Ectodermal cell (in vitro differentiated cells): Measurements from ENCODE around the gene FOXRED1. TPM values are rescaled to one million over a fixed set of nuclear protein-coding genes. Genes with fewer than 3 reads are reported as not detected.

ENCODE experiments used
- H3K27ac ChIP-seq: 2 replicates; pipeline ENCODE4 v1.7.0; 2013; ENCODE audit warnings: mild to moderate bottlenecking, low read depth, low read length; ENCODE audit not compliant: insufficient read depth, poor library complexity, severe bottlenecking
- H3K27me3 ChIP-seq: 2 replicates; pipeline ENCODE4 v1.7.0; 2013; ENCODE audit warnings: mild to moderate bottlenecking, low read length; ENCODE audit not compliant: insufficient read depth, control insufficient read depth, poor library complexity, severe bottlenecking
- H3K36me3 ChIP-seq: one replicate; pipeline ENCODE4 v1.7.0; 2013; ENCODE audit warnings: low read length; ENCODE audit not compliant: control insufficient read depth, insufficient read depth
- H3K4me1 ChIP-seq: one replicate; pipeline ENCODE4 v1.7.0; 2013; ENCODE audit warnings: low read length; ENCODE audit not compliant: control insufficient read depth, insufficient read depth
- H3K4me3 ChIP-seq: 2 replicates; pipeline ENCODE4 v1.7.0; 2013; ENCODE audit warnings: low read depth, low read length, control low read depth; ENCODE audit not compliant: insufficient read depth
- H3K9me3 ChIP-seq: 2 replicates; pipeline ENCODE4 v1.7.0; 2013; ENCODE audit warnings: mild to moderate bottlenecking, low read length, moderate library complexity; ENCODE audit not compliant: control insufficient read depth
- WGBS, 2 experiments: methylation state at CpG; one replicate each; pipeline ENCODE4 v1.1.7; 2013; ENCODE audit warnings: missing lambda C conversion rate in 2 of 2; 5-methylcytosine and 5-hydroxymethylcytosine counted together
- polyA plus RNA-seq, 4 experiments: library from polyadenylated mRNA; stranded (reverse); fragments of 50-300 nt; gene quantifications; one replicate each; pipeline ENCODE4 v1.2.3, GENCODE V29; 2013

Gene FOXRED1
- 61.8 TPM for polyA plus RNA-seq (2013, experiment 1 of 4)
- polyA plus RNA-seq (2013, experiment 2 of 4) = 67.7 TPM
- polyA plus RNA-seq (2013, experiment 3 of 4) = 42.9 TPM
- 44.7 TPM for polyA plus RNA-seq (2013, experiment 4 of 4)

- peak within 1 kb of the TSS; percentile 83 for H3K27ac ChIP-seq
- H3K4me1 ChIP-seq = peaks cover 11% of the 10 kb centered on the region
- 1% methylated on average over 64 of the region's 64 CpGs for WGBS, 2 experiments
- no peaks in the 10 kb centered on the region for H3K9me3 ChIP-seq
- H3K4me3 ChIP-seq = peak within 1 kb of the TSS; percentile 99
- H3K27me3 ChIP-seq = no peaks in the 10 kb centered on the region
- H3K36me3 ChIP-seq = peaks cover 41% of the 10 kb centered on the region
Observed at GRCh38 chr11:126268708-126269579, at the start of gene FOXRED1, which contains the start of gene SRPRA. Gene FOXRED1 (plus strand): TSS chr11:126269154. CDS start chr11:126269207, 53 bp downstream. Gene SRPRA (minus strand): TSS chr11:126268895. CDS start chr11:126268804, 91 bp downstream.

DNA sequence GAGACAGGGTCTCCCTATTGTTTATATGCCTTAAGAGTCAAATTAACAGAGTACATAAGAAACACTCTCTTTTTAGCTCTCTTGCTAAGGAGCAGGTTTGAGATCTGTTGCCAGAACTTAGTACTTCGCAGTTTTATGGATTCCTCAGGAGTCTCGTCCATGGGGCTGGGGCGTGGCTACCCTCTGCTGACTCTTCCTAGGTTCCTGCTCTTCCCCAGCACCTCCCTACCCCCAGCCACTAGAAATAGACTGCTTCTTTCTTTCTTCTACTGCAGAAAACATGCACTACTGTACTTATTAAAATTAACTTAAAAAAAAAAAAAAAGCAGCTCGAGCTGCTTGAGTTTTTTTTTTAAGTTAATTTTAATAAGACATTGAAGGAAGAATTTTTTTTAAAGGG lies 49.4 kb upstream of the FOXRED1 start:
- no peak overlapping the region for H3K4me3 ChIP-seq
- H3K9me3 ChIP-seq = no peaks in the 10 kb centered on the region
- H3K27ac ChIP-seq = no peak overlapping the region
- 66 to 72% methylated on average over 4 of the region's 4 CpGs for WGBS, 2 experiments
- H3K27me3 ChIP-seq = no peaks in the 10 kb centered on the region
- H3K36me3 ChIP-seq = no peaks in the 10 kb centered on the region
- no peaks in the 10 kb centered on the region for H3K4me1 ChIP-seq

DNA sequence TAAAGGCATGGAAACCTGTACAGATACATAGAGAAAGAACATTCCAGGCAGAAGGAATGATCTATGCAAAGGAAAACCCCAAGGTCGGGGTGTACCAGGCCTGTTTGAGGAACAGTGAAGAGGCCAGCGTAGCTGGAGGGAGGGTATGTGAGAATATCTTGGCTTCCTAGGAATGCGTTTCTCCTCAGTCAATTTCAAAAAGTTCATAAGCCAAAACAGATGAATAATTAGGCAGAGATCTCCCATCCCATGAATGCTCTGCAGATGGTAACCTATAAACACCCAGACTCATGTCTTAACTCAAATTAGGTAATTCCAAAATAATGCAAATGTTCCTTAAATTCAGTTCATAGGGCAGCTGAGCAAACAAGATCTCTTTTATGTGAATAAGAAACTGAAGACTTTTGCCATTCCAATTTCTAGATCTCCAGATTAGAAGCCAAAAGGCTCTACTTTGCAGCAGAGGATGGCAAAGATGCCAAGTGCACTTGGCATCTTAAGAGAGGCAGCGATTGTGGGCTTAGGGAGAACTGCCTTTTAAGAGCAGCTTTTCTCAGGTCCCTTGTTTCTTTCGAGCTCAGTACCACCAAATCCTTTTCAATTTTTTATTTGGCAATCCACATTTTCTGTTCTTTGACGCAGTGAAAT lies 44.2 kb upstream of the FOXRED1 start:
- Histone ChIP-seq H3K27me3 (no peaks in the 10 kb centered on the region), H3K4me1 (no peaks in the 10 kb centered on the region), H3K27ac (no peak overlapping the region), H3K9me3 (no peaks in the 10 kb centered on the region), H3K4me3 (no peak overlapping the region), H3K36me3 (no peaks in the 10 kb centered on the region)
- 95 to 97% methylated on average over 6 of the region's 6 CpGs for WGBS, 2 experiments

DNA sequence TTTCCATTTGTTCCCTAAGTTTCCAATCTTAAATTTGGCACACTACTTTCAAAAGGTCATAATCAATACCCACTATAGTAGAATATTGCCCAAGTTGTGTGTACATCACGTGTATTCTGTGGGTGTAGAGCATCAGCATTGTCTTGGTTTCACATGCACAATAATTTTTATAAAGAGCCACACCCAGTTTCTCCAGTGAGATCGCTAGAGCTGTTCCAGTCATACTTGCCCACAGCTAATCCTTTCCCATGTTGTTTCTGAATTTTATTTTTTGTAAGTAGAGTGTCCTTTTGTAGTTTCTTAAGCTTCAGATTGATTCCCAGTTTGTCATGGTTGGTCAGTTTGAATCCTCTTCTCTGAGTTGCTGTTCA lies 43.7 kb upstream of the FOXRED1 start:
- Histone ChIP-seq H3K9me3 (no peaks in the 10 kb centered on the region), H3K27ac (no peak overlapping the region), H3K4me1 (no peaks in the 10 kb centered on the region), H3K36me3 (no peaks in the 10 kb centered on the region), H3K27me3 (no peaks in the 10 kb centered on the region), H3K4me3 (no peak overlapping the region)
- 94 to 100% methylated on average over 1 to 2 of the region's 2 CpGs for WGBS, 2 experiments

DNA sequence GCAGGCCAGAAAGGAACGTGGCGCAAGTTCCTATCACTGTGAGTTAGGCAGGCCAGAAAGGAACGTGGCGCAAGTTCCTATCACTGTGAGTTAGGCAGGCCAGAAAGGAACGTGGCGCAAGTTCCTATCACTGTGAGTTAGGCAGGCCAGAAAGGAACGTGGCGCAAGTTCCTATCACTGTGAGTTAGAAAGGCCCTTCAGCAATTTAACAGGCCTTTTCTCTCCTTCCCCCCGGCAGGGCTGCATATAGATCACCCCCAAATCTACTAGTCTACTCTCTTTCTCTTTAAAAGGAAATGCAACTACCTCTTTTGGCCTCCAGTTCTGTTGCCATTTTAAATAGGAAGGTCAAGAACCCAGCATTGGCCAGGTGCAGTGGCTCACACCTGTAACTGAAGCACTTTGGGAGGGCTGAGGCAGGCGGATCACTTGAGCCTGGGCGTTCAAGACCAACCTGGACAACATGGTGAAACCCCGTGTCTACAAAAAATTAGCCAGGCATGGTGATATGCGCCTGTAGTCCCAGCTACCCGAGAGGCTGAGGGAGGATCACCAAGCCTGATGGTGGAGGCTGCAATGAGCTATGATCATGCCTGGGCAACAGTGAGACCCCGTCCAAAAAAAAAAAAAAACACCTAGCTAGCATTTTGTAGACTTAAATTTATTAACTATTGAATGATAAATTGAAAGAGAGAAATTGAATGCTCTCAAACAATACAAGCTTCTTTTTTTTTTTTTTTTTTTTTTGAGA lies 42.4 kb upstream of the FOXRED1 start:
- H3K9me3 ChIP-seq = no peaks in the 10 kb centered on the region
- H3K4me1 ChIP-seq = no peaks in the 10 kb centered on the region
- no peak overlapping the region for H3K27ac ChIP-seq
- H3K27me3 ChIP-seq = no peaks in the 10 kb centered on the region
- no peaks in the 10 kb centered on the region for H3K36me3 ChIP-seq
- WGBS, 2 experiments = 91 to 97% methylated on average over 10 to 11 of the region's 15 CpGs
- no peak overlapping the region for H3K4me3 ChIP-seq

- Histone ChIP-seq H3K4me3 (no peak overlapping the region), H3K36me3 (no peaks in the 10 kb centered on the region), H3K9me3 (no peaks in the 10 kb centered on the region), H3K27ac (no peak overlapping the region), H3K4me1 (no peaks in the 10 kb centered on the region), H3K27me3 (no peaks in the 10 kb centered on the region)
- WGBS, 2 experiments = 94 to 96% methylated on average over 3 of the region's 3 CpGs
Observed at GRCh38 chr11:126229858-126230540, 39.0 kb upstream of the FOXRED1 start.

DNA sequence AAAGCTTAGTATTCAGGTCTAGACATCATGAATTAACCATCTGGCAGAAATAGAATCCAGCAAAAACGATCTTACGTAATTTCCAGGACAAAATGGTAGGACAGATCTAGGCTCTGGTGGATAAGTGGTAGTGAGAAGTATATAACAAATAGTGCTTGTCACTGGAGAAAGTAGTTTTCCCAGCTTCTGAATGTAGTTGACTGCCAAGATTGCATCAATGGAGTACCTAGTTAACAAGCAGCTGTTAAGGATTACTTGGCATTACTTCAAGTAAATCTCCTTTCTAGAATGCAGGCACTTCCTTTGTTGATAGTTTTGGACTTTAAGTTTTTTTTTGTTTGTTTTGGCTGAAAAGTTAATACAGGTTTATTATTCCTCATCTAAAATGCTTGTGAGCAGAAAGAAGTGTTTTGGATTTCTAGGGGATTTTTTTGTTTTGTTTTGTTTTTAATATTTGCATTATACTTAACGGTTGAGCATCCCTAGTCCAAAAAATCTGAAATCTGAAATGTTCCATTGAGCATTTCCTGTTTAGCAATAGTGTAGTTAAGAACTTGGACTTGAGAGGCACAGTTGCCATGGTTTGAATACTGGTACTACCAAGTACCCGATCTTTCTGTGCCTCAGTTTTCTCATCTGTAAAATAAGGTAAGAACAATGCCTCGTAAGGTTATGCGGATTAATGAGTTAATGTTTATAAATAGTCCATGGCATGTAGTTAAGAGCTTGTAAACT lies 37.1 kb upstream of the FOXRED1 start:
- WGBS, 2 experiments = 97 to 98% methylated on average over 6 of the region's 6 CpGs

GRCh38 chr11:126232683-126233082 lies 36.3 kb upstream of the FOXRED1 start:
- H3K36me3 ChIP-seq = peaks cover 5% of the 10 kb centered on the region
- H3K4me1 ChIP-seq = no peaks in the 10 kb centered on the region
- H3K4me3 ChIP-seq = no peak overlapping the region
- WGBS, 2 experiments = 100% methylated on average over 3 of the region's 3 CpGs; no CpG with 5 or more reads in 1 of the 2 experiments
- H3K9me3 ChIP-seq = no peaks in the 10 kb centered on the region
- H3K27me3 ChIP-seq = no peaks in the 10 kb centered on the region
- H3K27ac ChIP-seq = no peak overlapping the region

More for the DNA sequence above, 37.1 kb upstream of the FOXRED1 start:
- Histone ChIP-seq H3K9me3 (no peaks in the 10 kb centered on the region), H3K4me3 (no peak overlapping the region), H3K27ac (no peak overlapping the region), H3K36me3 (peaks cover 5% of the 10 kb centered on the region), H3K27me3 (no peaks in the 10 kb centered on the region), H3K4me1 (no peaks in the 10 kb centered on the region)

- no peaks in the 10 kb centered on the region for H3K9me3 ChIP-seq
- H3K27me3 ChIP-seq = no peaks in the 10 kb centered on the region
- no peak overlapping the region for H3K4me3 ChIP-seq
- H3K27ac ChIP-seq = no peak overlapping the region
- H3K36me3 ChIP-seq = peaks cover 5% of the 10 kb centered on the region
- no peaks in the 10 kb centered on the region for H3K4me1 ChIP-seq
- WGBS, 2 experiments = 96 to 98% methylated on average over 3 to 4 of the region's 4 CpGs
Observed at GRCh38 chr11:126233391-126233790, 35.6 kb upstream of the FOXRED1 start.
